GM18499 (cell line): Measurements from ENCODE around the gene JARID2.
"Not testable (repeated sequence)": the region's sequence is repeated elsewhere in the genome, so short reads cannot be mapped to it uniquely, and the experiment has no call there.

Source experiments
- ATAC-seq: cut with Tn5 transposase; IDR thresholded peaks from one replicate; pipeline ENCODE4 v1.9.1; 2021; ENCODE audit warnings: moderate number of reproducible peaks; ENCODE audit not compliant: insufficient read depth, unreplicated experiment

The JARID2 gene

DNA sequence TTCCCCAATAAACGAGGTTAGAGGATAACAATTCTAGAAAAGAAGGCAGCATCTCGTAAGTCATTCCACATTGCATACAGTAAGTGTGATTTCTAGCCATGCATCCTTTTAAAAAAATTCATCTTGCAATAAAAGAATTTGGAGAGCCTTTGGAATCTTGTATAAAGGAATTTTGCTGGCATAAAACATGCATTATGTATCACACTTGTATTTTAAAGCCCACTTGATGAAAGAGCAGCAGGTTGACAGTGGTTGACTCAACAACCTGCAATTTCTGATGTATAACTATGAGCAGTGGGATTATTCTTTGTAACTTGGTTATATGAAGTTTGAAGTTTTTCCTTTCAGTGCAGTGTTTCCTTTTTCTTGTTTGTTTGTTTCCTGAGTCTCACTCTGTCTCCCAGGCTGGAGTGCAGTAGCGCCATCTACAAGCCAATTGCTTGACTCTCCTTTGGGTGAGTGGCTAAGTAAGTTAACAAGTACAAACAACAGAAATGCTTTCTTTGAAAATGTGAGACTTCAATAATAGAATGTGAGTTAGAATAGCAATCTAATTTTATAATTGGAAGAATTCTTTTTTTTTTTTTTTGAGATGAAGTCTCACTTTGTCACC is 39.9 kb downstream of the JARID2 start:
- ATAC-seq, result no peak

DNA sequence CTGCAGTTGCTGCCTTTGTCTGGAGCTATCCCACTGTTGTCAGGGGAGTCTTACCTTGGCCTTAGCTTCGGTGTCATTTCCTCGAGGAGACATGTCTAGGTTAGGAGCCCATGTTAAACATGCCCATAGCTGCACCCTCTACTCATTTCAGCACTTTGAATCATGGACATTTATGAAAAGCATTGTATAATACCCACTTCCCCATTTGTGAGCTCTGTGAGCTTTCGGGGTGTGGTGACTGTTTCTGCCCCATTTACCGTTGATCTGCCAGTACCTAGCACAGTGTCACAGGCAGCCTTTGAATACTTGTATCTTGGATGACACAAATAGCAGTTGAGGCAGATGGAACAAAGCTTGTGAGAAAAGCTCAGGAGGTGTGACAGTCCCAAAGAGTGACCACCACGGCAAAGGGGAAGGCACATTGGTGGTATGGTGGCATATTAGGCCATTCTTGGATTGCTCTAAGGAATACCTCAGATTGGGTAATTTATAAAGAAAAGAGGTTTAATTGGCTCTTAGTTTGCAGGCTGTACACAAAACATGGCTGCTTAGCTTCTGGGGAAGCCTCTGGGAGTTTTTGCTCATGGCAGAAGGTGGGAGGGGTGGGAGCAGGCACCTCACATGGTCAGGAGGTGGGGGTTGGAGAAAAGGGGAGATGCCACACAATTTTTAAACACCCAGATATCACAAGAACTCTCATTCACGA is 42.0 kb downstream of the JARID2 start:
- ATAC-seq, result peak; percentile 79

DNA sequence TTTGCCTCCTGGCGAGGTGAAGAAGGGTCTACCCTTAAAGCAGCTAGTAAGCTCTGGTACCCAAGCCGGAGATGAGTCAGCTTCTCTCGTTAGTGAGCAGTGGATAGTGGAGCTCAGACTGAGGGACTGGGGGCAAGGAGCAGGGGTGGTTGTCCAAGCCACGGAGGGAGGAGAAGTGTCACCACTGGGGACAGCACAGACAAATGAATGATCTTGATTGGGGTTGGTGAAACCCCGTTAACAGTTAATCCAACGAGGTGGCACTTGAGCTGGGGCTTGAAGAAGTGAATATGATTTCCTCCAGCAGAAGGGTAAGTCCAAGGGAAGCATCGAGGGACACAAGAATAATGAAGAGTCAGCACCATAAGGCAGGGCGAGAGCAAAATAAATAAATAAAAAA is 43.0 kb downstream of the JARID2 start:
- no peak for ATAC-seq

DNA sequence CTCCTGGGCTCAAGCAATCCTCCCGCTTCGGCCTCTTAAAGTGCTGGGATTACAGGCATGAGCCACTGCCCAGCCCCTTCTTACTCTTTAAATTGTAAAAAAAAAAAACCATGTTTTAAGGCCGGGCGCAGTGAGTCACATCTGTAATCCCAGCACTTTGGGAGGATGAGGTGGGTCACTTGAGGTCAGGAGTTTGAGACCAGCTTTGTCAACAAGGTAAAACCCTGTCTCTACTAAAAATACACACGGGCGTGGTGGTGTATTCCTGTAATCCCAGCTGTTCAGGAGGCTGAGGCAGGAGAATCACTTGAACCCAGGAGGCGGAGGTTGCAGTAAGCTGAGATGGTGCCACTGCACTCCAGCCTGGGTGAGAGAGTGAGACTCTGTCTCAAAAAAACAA is 43.6 kb downstream of the JARID2 start:
- ATAC-seq, result not testable (repeated sequence)

DNA sequence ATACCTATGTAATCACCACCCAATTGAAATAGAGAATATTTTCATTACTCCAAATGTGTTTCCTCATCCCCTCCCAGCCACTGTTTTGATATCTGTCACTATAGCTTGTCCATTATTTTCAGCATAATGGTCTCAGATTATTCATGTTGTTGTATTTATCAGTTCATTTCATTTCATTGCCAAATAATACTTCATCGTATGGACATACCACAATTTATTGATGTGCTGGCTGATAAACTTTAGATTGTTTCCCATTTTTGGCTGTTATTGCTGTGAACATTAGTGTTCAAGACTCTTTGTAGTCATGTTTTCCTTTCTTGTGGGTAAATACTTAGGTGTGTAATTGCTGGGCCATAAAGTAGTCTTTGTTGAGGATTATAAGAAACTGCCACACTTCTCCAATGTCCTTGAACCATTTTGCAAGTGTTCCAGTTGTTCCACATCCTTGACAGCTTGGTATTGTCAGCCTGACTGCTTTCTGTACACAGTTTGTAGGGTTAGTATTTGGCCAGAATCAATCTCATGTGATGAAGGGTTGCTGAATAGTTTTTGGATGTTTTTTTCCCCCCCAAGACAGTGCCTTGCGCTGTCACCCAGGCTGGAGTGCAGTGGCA is 44.3 kb downstream of the JARID2 start:
- ATAC-seq, result no peak

DNA sequence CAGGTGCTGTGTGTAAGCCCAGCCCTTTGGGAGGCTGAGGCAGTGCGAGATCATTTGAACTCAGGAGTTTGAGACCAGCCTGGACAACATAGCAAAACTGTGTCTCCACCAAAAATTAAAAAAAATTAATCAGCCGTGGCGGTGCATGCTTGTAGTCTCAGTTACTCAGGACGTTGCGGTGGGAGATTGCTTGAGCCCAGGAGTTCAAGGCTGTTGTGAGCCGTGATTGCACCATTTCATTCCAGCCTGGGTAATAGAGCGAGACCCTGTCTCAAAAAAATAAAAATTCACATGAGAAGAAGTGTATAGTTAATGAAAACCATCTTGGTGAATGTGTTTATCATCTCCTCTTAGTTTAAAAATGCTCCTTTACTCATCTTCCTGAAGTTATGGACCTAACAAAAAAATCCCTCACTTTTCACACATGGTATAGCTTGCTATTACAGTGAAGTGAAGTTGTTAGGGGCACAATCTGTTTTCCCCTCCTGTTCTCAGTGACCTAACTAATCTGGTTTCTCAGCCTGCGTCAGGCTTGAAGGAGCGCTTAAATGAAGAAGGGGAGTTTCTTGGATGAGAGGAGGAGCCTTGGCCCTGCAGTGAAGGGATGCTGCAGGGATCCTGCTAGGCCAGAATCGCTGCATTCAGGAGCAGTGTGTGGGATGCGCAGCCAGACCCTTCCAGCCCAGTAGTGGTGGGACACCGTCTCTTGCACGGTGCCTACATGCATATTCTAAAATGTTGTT is 45.3 kb downstream of the JARID2 start:
- ATAC-seq, result no peak

DNA sequence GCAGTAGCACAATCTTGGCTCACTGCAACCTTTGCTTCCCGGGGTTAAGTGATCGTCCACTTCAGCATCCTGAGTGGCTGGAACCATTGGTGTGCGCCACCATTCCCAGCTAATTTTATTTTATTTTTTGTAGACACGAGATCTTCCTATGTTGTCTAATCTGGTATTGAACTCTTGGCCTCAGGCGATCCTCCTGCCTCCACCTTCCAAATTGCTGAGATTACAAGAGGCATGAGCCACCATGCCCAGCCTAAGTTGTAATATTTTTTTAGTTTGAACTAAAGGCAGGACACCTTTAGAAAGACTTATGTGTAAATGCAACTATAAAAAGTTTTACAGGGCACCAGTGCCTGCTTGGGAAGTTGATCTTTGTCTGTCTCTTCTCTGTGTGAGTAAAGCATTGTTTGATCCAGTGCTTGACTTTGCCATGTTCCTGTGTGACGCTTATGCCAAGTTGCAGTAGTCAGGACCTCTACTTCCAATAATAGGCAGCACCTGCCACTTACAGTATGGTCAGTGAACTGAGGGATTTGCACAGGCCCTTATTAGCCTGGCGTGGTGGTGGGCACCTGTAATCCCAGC is 46.9 kb downstream of the JARID2 start:
- no peak for ATAC-seq

DNA sequence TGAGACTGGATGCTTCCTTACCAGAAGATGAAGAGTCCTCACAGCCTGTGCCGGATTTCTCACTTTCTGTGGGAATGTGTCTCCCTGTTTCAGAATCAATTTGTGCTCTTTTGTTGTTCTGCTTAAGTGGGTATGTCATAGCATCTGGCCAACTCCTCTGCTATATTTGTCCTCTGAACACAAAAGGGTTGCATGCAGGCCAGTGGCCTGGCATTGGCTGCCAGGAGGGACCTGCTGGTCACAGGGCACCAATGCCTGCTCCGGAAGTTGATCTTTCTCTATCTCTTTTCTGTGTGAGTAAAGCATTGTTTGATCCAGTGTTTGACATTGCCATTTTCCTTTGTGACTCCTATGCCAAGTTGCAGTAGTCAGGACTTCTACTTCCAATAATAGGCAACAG is 47.8 kb downstream of the JARID2 start:
- ATAC-seq, result no peak

DNA sequence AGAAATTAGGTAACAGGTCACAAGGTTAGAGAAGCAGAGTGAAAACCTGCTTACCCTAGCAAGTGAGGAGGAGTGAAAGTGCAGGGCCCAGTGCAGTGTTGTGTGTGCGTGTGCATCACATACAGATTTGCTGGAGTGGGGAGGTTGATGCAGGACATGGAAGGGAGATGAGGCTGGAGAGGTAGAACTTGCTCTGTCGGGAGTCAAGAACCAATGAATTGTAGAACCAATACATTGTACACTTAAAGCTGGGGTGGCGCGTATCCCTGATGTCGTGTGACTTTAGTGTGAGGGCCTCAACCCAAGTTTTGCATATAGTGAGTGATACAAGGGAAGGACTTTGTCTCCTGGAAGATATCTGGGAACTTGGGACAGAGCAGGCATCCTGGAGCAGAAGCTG is 48.6 kb downstream of the JARID2 start:
- ATAC-seq, result no peak

DNA sequence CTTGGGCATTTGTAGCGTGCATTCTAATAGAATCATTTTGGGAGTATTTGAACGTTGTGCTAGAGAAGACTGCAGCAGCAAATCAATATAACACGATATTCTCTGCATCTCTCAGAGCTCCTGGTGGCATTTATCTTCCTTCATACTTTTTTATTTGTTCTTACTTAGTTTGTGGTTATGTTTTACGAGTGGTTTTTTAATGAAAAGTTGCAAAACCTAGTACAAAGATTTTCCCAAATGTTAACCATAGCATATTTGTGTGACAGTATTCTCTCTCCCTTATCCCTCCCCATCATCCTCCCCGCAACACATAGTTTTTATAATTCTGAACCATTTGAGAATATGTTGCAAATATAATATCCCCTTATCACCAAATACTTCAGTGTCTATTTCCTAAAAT is 50.4 kb downstream of the JARID2 start:
- no peak for ATAC-seq

DNA sequence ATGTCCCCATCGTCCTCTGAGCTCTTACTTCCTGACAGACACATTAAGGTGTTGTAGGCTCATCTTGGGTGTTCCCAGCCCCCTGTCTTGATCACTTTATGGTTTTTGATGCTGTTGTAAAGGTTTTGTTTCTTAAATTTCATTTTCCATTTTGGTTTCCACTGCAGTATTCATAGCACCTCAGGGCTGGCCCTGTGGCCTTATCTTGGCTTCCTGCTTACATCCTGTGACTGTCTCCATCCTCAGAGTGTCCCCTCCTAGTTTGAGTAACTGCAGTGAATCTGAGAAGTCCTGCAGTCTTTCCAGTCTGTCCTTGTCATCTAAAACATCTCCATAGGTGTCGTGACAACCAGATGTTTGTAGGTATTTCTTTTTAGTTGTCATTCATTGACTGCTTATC is 50.9 kb downstream of the JARID2 start:
- no peak for ATAC-seq

DNA sequence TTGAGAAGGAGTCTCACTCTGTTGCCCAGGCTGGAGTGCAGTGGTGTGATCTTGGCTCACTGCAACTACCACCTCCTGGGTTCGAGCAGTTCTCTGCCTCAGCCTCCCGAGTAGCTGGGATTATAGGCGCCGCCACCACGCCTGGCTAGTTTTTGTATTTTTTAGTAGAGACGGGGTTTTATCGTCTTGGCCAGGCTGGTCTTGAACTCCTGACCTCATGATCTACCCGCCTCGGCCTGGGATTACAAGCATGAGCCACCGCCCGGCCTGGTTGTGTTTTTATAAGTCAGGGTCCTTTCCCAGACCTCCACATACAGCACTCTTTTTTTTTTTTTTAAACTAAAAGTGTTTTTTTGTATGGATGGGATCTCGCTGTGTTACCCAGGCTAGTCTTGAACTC is 51.3 kb downstream of the JARID2 start:
- not testable (repeated sequence) for ATAC-seq

DNA sequence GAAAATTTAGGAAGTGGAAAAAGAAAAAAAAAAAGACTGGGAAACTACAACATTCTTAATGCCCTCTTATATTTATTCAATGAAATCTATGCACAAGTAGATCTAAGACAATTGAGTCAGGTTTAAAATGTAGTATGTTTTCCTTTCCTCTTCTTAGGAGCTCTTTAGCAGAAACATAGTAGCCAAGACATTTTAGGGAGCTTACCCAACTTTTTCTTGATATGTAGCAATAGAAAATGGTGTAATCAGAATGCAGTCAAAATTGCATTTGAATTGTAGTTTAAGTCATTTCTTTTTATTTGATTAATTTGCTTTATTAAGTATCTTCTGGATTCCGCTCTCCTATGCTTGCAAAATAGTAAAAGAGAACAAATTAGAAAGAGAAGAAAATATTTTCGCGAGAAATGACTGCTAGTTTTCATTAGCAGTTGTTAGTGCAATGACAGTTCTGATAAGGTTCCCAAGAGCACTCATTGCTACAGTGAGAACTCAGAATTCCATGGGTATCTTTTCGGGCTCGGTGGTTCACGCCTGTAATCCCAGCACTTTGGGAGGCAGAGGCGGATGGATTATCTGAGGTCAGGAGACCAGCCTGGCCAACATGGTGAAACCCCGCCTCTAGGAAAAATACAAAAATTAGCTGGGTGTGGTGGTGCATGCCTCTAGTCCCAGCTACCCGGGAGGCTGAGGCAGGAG is 52.2 kb downstream of the JARID2 start:
- ATAC-seq, result no peak

DNA sequence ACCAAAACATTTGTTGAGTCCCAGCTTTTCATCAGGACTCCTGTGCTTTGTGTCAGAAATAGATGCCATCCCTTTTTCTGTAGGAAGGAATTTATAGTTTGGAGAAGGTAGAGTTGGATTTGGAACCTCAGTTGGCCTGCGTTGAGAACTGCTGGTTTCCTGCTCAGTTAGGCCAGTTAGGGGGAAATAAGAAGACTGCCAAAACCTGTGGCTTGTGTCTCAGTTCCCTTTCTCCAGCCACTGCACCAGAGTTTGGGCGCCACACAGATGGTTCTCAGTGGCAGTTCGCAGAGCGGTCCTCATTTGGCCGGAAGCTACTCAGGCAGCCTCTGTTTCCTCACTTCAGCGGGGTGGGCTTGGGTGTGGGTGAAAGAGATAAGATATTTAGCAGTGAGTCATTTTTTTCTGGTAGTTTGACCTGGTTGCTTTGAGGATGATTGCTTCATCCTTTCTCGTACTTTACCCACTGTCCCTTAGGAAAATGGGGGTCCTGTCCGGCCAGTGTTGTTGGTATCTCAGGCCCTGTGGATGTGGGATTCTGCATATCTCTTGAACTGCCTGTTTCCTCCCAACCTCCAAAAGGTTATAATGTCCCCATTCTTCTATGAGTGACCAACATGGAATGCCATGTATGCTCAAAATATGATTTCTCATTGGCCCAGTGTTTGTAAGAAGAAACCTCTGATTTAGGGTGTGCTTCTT is 53.7 kb downstream of the JARID2 start:
- peak; percentile 46 for ATAC-seq

DNA sequence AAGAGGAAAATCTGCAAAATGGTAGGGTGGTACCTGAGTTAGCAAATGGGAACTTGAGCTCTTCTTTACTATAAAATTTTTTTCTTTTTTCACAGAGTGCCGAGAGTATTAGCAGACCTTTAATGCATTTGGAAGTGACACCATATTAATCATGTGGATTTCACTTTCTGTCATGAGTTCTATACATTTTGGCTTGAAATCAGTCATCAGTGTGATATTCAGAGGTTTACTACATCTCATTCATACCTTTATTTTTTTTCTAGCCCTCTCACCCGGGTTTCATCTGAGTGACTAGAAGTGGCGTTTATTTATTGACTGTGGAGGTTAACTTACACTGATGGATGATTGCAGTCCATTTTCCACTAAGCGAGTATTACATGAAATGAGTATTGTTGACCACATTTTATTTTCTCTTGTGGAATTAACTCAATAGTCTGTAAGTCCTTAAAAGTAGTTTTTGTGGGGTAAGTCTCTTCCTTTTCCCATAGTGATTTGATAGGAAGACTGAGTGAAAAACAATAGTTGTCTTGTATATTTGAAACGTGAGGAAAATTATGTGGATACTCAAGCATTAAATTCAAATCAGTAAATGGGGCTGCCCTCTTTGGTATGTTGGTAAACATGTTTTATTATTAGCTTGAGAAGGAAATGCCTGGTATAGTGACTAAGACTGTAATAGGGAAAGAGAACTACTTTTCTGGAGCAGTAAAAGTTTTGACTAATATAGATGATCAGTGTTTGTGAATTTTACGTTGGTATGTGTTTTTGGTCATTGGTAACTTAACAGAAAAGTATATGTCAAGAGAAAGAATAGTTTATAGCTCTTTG is 55.5 kb downstream of the JARID2 start:
- no peak for ATAC-seq

DNA sequence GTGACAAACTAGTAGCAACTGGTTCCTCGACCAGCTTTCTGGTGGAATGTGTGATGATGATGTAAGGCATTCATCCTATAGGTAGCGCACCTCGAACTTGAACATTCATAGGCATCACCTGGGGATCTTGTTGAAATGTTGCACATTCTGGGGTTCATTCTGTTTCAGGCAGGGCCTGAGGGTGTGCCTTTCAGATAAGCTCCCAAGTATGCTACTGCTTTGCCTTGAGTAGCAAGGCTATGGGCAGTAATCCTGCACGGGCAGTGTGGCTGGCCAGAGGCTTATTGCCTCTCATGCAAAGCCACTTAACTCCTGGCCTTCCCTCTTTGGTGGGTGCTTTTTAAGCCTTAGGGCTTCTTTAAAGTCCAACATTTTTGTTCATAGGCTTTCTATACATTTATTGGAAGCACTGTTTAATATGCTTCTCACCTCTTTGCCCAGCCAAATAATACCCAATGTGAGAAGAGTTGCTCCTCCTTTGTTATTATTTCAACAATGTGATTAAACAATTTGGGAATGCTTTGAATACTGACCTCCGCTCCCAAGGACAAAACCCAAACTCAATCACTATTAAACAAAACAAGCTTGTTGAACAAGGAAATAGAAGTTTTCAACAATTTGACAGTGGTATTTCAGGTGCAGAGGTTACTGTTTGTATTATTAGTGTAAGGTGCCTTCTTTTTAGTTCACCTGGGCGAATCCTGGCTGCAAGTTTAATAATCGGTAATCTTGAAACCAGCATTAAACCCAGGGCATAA is 57.5 kb downstream of the JARID2 start:
- no peak for ATAC-seq

DNA sequence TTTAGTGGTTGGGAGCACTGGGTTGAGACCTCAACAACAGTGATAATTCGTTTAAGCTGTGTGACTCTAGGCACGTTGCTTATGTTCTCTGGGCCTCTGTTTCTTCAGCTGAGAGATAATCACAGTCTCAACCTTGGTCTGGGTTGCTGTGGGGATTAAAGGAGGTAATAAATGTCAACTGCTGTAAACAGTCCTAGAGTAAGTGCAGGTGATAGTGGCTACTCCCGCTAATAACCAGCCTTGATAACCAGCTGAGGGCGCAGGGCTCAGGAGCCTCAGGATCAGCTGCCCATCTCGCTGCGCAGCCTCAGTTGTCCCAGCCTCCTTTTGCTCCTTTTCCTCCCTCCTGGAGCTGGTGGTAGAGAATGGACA is 58.0 kb downstream of the JARID2 start:
- ATAC-seq, result no peak

DNA sequence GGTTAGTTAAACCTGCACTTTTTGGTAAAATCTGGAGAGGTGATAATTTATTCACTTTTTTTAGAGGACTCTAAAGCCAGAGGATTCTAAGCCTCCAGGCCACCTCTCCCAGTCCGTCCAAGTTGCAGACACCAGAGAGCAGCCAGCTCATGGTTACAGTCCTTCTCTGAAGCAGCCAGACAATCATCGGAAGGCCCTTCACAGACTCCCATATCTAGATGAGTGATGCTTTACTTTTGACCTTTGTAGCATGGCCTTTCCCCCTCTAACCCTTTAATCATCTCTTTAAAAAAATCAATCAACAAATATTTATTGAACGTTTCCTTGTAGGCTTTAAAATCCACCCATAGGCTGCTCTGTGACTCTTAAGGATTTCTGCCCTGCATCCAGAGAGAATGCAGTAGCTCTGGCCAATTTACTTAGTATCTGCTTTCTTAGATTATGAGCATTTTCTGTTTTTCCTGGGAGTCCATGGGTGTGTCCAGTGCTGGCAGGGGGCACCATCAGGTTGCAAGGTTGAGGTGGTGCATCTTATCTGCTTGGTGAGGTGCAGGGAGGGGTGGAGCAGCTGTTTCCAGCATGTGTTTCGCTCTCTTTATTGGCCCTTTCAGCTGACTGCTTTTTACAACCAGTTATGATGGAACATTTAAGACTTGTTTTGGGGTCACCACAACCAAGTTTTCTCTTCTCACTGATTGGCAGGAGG is 58.6 kb downstream of the JARID2 start:
- ATAC-seq, result no peak
